Fibroblast of the aortic adventitia (primary cell): ENCODE results near the gene MFSD2A. TPM values are rescaled to one million over a fixed set of nuclear protein-coding genes. Genes with fewer than 3 reads are reported as not detected.

Experiments used
- DNase-seq: peaks from one replicate; pipeline ENCODE4 v3.0.0-alpha.2; 2010; ENCODE audit warnings: low read depth
- H3K4me3 ChIP-seq: 2 replicates; pipeline ENCODE4 v1.5.1; 2011; ENCODE audit warnings: low read depth, mild to moderate bottlenecking, control low read depth, low read length, moderate library complexity
- total RNA-seq: library from RNA; depleted of rRNA; stranded (reverse); fragments of >200 nt; gene quantifications from 2 replicates; pipeline ENCODE4 v1.2.3, GENCODE V29; 2012; ENCODE audit warnings: low replicate concordance
- TF ChIP-seq, protein P1 (sequence below): IDR thresholded peaks from 2 replicates; pipeline ENCODE4 v1.5.1; 2011; ENCODE audit warnings: mild to moderate bottlenecking, low read length, control low read depth, inconsistent platforms; ENCODE audit not compliant: insufficient read depth

The MFSD2A gene
- total RNA-seq, 1 donor = 2.3 TPM

DNA sequence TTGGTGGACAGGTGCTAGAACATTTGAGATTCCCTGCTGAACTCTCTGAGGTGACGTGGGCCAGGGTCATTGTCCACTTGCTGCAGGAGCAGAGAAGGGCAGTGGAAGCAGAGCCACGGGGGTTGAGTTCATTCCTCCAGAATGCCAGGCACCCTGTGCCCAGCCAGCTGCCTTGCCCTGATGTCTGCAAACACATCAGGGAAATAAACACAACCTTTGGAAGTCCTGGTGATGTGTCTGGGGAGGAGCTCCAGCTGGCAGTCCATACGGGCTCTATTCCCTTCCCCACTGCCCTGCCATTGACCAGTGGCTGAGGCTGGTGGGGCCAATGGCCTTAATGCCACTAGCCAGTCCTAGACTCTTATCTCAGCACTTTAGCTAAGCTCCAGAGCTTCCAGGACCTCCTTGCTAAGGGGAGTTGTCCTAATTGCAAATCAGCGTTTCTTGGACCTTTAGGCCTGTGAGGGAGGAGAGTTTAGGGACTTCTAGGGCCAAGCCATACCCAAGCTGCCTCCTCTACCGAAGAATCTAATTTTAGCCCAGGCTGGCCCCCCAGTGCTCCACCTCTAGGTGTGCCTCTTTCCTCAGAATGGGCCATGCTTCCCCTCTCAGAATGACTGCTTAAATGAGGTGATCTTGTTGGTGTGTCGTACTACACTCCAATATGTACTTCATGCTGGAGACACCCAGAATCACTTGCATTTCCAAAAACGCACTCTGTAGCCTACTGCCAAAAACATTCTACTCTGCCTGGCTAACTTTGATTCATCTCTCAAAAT is 25.9 kb upstream of the MFSD2A start:
- DNase-seq = no peak
- no peak overlapping the region for H3K4me3 ChIP-seq
- TF ChIP-seq, protein P1, sequence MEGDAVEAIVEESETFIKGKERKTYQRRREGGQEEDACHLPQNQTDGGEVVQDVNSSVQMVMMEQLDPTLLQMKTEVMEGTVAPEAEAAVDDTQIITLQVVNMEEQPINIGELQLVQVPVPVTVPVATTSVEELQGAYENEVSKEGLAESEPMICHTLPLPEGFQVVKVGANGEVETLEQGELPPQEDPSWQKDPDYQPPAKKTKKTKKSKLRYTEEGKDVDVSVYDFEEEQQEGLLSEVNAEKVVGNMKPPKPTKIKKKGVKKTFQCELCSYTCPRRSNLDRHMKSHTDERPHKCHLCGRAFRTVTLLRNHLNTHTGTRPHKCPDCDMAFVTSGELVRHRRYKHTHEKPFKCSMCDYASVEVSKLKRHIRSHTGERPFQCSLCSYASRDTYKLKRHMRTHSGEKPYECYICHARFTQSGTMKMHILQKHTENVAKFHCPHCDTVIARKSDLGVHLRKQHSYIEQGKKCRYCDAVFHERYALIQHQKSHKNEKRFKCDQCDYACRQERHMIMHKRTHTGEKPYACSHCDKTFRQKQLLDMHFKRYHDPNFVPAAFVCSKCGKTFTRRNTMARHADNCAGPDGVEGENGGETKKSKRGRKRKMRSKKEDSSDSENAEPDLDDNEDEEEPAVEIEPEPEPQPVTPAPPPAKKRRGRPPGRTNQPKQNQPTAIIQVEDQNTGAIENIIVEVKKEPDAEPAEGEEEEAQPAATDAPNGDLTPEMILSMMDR = no peak

DNA sequence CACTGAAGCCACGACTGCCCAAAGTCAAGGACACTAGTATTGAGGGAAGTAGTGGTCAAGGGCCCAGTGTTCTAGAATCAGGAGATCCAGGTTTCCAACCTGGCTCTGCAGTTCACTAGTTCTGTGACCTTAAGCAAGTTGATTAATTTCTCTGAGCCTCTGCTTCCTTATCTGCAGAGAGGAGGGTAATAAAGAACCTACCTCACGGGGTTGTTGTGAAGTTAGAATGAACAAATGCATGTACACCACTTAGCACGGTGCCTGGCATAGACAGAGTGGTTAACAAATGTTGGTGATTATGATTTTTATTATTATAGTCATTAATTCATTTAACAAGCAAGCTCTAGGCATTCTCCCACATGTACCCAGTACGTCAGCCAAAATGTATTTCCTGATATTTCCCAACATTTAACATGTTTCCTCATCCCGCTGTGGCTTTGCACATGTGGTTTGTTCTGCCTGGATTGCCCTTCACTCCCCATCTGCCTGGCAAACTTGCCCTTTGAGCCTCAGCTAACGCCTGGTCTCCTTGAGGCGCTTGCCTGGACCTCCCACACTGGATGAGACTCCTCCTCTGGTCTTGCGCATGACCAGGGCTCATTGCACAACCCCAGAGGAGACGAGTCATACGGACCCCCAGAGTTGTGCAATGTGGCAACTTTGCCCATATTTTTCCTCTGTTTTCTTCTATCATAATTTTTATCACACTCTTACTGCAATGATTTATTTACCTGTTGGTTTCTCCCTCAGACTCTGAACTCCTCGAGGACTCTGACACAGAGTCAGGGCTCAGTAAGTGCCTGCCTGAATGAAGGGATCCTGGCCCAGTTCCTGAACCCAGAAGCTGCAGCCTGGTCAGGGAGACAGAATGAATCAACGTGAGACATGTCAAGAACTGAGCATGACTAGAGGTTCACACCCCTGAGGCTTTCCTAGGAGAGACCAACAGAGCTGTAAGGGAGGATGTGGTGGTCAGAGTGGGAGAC is 20.7 kb upstream of the MFSD2A start:
- H3K4me3 ChIP-seq = no peak overlapping the region
- DNase-seq = peak; percentile 96
- TF ChIP-seq, protein P1 = no peak

DNA sequence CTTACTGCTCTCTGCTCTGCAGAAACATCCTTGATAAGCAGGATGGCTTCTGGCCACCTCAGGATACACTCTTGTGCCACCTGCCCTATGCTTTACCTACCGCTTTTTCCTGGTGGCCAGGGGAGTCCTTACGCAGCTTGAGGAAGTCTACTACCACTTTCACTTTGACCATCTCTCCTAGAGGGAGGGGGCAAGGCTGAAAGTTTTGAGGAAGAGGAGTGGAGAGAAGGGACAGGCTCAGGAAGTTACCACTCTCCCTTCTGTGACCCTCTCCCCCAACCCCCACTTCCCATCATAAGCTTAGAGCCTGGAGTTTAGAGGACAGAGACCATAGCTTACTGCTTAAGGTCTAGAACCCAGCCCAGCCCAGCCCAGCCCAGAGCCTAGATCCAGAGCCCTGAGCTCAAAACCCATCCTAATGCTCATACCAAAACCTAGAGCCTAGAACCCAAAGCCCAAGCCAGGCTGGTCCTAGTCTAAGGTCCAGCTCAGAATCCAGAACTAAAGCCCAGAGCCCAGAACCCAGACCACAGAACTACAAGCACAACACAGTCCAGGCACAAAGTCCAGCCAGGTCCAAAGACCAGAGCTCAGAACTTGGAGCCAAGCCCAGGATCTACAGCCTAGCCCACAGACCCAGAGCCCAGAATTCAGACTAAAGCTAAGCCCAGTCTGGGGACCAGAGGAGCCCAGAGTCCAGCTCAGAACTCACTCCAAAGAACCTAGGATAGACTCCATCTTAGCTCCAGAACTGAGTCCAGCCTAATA is 18.0 kb upstream of the MFSD2A start:
- TF ChIP-seq, protein P1 = no peak
- H3K4me3 ChIP-seq = no peak overlapping the region
- no peak for DNase-seq

DNA sequence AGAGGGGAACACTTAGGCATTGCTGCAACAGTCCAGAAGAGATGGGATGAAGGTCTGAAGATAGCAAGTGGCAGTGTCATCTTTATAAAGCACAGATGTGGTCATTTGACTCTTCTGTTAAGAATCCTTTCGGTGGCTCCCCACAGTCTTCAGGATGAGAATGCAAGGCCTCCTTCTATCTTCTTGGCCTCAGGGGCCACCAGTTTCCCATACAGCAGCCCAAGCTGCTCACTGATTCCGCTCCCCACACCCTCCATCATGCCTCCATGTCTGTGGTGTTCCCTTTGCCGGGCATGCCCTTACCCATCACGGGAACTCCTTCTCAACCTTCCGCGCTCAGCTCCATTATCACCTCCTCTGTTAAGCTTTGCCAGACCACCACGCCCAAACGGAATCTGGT is 16.1 kb upstream of the MFSD2A start:
- H3K4me3 ChIP-seq = no peak overlapping the region
- no peak for DNase-seq
- TF ChIP-seq, protein P1 = no peak

DNA sequence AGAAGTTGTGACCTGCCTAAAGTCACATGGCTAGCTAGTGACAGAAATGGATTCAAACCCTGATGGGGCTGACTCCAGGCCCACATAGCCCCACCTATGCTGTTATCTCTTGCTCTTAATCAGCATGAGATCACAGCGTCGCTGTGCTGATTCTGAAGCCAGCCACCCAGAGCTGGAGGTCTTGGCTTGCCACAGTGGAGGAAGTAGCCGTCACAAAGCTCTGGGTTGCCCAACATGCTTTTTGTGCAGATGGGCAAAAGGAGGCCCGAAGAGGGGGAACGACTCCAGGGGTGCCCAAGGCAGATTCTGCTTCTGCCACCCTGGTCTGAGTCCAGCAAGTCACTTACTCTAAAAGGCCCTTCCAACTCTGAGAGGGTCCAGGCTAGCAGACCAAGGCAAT is 14.7 kb upstream of the MFSD2A start:
- no peak overlapping the region for H3K4me3 ChIP-seq
- TF ChIP-seq, protein P1 = no peak
- no peak for DNase-seq
